Erythroblast (primary cell): ENCODE measurements around the gene OR51E1.

Experiments used
- GATA1 ChIP-seq: IDR thresholded peaks from 2 replicates; pipeline ENCODE4 v1.6.1; 2011; ENCODE audit warnings: low read depth, mild to moderate bottlenecking, control low read depth, low read length, moderate library complexity
- POLR2A ChIP-seq: IDR thresholded peaks from 2 replicates; pipeline ENCODE4 v1.6.1; 2011; ENCODE audit warnings: mild to moderate bottlenecking, low read length

- TF ChIP-seq POLR2A (no peak), GATA1 (no peak)
Measured at GRCh38 chr11:4607096-4607495, 36.7 kb upstream of the OR51E1 start.
